ENCODE measurements around the gene DSP.

DNA sequence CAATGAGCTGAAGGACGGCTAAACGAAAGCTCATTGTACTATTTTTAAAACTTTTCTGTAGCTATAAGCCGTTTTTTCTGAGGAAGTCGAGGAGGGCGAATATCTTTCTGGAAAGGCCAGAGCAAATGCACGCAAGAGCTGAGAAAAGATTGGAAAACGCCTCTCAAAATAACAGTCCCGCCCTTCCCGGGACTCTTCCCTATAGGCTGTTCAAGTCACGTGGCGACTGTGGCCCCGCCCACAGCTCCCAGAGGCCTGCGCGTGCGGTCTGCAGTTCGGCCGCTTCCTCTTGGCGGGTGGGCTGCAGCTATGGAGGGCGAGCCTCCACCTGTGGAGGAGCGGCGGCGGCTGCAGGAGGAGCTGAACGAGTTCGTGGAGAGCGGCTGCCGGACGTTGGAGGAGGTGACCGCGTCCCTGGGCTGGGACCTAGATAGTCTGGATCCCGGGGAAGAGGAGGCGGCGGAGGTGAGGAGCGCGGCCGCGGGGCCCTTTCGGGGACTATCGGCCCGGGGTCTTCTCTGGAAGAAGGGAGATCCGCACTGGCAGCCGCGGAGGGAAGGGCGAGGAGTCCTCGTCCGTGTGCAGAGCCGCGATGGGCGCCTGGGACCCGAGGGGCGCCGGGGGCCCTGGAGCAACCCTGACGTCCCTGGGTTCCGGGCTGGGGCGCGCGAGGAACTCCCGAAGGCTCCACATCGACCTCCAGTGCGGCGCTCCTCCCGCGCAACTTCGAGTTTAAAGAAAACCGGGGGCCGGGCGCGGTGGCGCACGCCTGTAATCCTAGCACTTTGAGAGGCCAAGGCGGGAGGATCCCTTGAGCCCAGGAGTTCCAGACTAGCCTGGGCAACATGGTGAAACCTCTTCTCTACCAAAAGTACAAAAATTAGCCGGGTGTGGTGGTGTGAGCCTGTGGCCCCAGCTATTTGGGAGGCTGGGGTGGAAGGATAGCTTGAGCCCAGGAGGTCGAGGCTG, 48.8 kb downstream of the DSP start, which contains the start of gene SNRNP48:
- TF ChIP-seq POLR2AphosphoS5 (IDR thresholded peaks at IDR 0.05; ENCODE audit: low read depth, low read length) (peak; percentile 93), SIN3A (IDR thresholded peaks at IDR 0.05; ENCODE audit: borderline replicate concordance, insufficient read depth, low read depth, low read length) (no peak; the same call in 1 of the 2 replicates)
- TF ChIP-seq, protein P1, sequence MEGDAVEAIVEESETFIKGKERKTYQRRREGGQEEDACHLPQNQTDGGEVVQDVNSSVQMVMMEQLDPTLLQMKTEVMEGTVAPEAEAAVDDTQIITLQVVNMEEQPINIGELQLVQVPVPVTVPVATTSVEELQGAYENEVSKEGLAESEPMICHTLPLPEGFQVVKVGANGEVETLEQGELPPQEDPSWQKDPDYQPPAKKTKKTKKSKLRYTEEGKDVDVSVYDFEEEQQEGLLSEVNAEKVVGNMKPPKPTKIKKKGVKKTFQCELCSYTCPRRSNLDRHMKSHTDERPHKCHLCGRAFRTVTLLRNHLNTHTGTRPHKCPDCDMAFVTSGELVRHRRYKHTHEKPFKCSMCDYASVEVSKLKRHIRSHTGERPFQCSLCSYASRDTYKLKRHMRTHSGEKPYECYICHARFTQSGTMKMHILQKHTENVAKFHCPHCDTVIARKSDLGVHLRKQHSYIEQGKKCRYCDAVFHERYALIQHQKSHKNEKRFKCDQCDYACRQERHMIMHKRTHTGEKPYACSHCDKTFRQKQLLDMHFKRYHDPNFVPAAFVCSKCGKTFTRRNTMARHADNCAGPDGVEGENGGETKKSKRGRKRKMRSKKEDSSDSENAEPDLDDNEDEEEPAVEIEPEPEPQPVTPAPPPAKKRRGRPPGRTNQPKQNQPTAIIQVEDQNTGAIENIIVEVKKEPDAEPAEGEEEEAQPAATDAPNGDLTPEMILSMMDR (IDR thresholded peaks at IDR 0.05) = no peak
- TF ChIP-seq, protein P2, sequence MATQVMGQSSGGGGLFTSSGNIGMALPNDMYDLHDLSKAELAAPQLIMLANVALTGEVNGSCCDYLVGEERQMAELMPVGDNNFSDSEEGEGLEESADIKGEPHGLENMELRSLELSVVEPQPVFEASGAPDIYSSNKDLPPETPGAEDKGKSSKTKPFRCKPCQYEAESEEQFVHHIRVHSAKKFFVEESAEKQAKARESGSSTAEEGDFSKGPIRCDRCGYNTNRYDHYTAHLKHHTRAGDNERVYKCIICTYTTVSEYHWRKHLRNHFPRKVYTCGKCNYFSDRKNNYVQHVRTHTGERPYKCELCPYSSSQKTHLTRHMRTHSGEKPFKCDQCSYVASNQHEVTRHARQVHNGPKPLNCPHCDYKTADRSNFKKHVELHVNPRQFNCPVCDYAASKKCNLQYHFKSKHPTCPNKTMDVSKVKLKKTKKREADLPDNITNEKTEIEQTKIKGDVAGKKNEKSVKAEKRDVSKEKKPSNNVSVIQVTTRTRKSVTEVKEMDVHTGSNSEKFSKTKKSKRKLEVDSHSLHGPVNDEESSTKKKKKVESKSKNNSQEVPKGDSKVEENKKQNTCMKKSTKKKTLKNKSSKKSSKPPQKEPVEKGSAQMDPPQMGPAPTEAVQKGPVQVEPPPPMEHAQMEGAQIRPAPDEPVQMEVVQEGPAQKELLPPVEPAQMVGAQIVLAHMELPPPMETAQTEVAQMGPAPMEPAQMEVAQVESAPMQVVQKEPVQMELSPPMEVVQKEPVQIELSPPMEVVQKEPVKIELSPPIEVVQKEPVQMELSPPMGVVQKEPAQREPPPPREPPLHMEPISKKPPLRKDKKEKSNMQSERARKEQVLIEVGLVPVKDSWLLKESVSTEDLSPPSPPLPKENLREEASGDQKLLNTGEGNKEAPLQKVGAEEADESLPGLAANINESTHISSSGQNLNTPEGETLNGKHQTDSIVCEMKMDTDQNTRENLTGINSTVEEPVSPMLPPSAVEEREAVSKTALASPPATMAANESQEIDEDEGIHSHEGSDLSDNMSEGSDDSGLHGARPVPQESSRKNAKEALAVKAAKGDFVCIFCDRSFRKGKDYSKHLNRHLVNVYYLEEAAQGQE (IDR thresholded peaks at IDR 0.05; ENCODE audit: insufficient read depth in 1 of 2, low read depth in 2 of 2, low read length in 1 of 2) = no peak

All from Panc1 (cell line).